ENCODE data around the gene TWNK. TPM values are rescaled to one million over a fixed set of nuclear protein-coding genes. Genes with fewer than 3 reads are reported as not detected.

TWNK gene
- total RNA-seq, 2 donors from 2014 or later = 5.3 to 16.6 TPM

DNA sequence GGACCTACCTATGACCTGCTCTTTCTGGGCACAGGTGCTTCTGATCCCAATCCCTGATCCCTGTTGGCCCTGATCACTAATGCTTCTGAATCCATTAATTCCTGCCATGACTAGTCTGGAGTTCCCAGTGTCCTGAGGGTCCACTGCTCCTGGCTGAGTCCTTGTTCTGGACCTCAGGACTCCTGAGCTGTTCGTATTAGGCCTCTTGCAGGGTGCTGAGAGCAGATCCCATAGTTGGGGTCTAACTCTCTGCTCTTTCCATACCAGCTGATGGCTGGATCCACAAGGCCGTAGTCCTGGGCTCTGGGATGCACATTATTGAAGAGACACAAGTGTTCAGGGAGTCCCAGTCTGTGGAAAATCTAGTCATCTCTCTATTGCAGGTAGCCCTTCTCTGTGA, 7.0 kb upstream of the TWNK start:
- Histone ChIP-seq H3K4me1 (ENCODE audit: control insufficient read depth in 1 of 2, low read depth in 2 of 2) (no peaks in the 10 kb centered on the region), H3K36me3 (peaks cover 6% of the 10 kb centered on the region), H3K27me3 (replicated peaks; ENCODE audit: insufficient read depth) (no peaks in the 10 kb centered on the region), H3K27ac (no peak overlapping the region), H3K9me3 (no peaks in the 10 kb centered on the region), H3K4me3 (no peak overlapping the region)
- no peak for DNase-seq (ENCODE audit: low spot score)
- no peak for ATAC-seq (ENCODE audit: insufficient number of reproducible peaks, low FRiP score, low read depth)
- TF ChIP-seq, protein P1, sequence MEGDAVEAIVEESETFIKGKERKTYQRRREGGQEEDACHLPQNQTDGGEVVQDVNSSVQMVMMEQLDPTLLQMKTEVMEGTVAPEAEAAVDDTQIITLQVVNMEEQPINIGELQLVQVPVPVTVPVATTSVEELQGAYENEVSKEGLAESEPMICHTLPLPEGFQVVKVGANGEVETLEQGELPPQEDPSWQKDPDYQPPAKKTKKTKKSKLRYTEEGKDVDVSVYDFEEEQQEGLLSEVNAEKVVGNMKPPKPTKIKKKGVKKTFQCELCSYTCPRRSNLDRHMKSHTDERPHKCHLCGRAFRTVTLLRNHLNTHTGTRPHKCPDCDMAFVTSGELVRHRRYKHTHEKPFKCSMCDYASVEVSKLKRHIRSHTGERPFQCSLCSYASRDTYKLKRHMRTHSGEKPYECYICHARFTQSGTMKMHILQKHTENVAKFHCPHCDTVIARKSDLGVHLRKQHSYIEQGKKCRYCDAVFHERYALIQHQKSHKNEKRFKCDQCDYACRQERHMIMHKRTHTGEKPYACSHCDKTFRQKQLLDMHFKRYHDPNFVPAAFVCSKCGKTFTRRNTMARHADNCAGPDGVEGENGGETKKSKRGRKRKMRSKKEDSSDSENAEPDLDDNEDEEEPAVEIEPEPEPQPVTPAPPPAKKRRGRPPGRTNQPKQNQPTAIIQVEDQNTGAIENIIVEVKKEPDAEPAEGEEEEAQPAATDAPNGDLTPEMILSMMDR (IDR thresholded peaks at IDR 0.05) = no peak

DNA sequence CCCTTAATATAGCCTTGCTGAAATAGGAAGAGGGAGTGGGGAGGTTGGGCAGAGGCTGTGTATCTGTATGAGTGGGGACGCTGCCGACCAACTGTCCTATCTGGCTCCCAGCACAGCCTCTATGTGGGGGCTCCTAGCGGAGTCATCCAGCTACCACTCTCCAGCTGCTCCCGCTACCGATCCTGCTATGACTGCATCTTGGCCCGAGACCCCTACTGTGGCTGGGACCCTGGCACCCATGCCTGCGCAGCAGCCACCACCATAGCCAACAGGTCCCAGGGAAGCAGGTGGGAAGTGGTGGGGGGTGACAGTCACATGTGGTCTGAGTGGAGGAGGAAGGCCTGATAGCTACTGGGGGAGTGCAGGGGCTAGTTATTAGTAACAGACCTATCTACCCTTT, 6.6 kb upstream of the TWNK start:
- H3K4me1 ChIP-seq (ENCODE audit: control insufficient read depth in 1 of 2, low read depth in 2 of 2) = peaks cover 0 to 1% of the 10 kb centered on the region in 2 donors
- DNase-seq (ENCODE audit: low spot score) (no peak), ATAC-seq (ENCODE audit: insufficient number of reproducible peaks, low FRiP score, low read depth) (no peak)
- no peaks in the 10 kb centered on the region for H3K9me3 ChIP-seq
- TF ChIP-seq, protein P1 (IDR thresholded peaks at IDR 0.05) = no peak
- no peak overlapping the region for H3K27ac ChIP-seq
- peaks cover 6% of the 10 kb centered on the region for H3K36me3 ChIP-seq
- H3K4me3 ChIP-seq = no peak overlapping the region
- no peaks in the 10 kb centered on the region for H3K27me3 ChIP-seq (replicated peaks; ENCODE audit: insufficient read depth)

DNA sequence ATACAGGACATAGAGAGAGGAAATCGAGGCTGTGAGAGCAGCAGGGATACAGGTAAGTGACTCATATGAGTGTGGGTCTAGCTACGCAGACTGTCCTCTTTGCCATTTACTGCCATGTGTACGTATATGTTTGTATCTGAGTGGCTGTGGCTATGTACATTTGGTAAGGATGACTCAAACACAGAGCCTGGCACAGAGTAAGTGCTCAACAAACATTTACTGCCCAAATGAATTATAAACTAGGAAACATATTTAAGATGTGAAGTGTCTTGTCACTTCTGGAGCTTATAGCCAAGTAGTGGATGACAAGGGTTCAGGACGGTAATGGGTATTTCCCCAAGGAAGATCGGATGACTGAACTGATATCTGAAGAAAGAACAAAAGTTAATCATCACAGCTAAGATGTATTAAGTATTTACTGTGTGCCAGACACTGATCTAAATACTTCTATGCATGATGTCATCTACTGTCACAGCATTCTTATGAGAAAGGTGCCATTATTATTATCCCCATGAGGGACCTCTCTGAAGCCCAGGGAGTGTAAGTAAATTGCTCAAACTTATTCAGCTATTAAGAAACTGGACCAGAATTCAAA, 6.1 kb upstream of the TWNK start:
- H3K27ac ChIP-seq = no peak overlapping the region
- H3K27me3 ChIP-seq (replicated peaks; ENCODE audit: insufficient read depth) = no peaks in the 10 kb centered on the region
- H3K36me3 ChIP-seq = peaks cover 6% of the 10 kb centered on the region
- ATAC-seq (ENCODE audit: insufficient number of reproducible peaks, low FRiP score, low read depth) (no peak), DNase-seq (ENCODE audit: low spot score) (no peak)
- H3K4me3 ChIP-seq = no peak overlapping the region
- H3K4me1 ChIP-seq (ENCODE audit: control insufficient read depth in 1 of 2, low read depth in 2 of 2) = peaks cover 2 to 7% of the 10 kb centered on the region in 2 donors
- TF ChIP-seq, protein P1 (IDR thresholded peaks at IDR 0.05) = no peak
- no peaks in the 10 kb centered on the region for H3K9me3 ChIP-seq

DNA sequence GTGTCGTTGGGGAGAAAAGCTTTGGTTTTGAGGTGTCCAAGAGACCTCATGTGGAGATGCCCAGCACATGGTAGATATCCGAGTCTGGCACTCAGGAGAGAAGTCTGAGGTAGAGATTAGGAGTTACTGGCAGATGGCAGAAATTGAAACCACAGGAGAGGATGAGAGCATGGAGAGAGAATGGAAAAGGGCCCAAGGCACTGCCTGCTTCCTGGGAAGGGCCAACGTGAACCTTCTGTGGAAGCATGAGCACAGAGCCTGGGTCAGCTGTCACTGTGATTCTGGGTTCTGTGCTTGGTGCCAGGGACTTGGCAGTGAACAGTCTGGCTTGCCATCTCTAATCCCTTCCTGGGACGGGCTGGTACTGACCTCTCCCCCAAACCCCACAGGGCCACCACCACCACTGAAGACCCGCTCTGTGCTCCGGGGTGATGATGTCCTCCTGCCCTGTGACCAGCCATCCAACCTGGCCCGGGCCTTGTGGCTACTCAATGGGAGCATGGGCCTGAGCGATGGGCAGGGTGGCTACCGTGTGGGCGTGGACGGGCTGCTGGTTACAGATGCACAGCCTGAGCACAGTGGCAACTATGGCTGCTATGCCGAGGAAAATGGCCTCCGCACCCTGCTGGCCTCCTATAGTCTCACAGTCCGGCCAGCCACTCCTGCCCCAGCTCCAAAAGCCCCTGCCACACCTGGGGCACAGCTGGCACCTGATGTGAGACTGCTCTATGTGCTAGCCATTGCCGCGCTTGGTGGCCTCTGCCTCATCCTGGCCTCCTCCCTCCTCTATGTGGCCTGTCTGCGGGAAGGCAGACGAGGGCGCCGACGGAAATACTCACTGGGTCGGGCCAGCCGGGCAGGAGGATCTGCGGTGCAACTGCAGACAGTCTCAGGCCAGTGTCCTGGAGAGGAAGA, 4.2 kb upstream of the TWNK start:
- TF ChIP-seq, protein P1 (IDR thresholded peaks at IDR 0.05) = no peak
- ATAC-seq (ENCODE audit: insufficient number of reproducible peaks, low FRiP score, low read depth) = no peak
- H3K4me3 ChIP-seq = no peak overlapping the region
- no peaks in the 10 kb centered on the region for H3K27me3 ChIP-seq (replicated peaks; ENCODE audit: insufficient read depth)
- peaks cover 13 to 20% of the 10 kb centered on the region in 2 donors for H3K4me1 ChIP-seq (ENCODE audit: control insufficient read depth in 1 of 2, low read depth in 2 of 2)
- H3K27ac ChIP-seq = no peak overlapping the region
- H3K36me3 ChIP-seq = peaks cover 6% of the 10 kb centered on the region
- no peak for DNase-seq (ENCODE audit: low spot score)
- no peaks in the 10 kb centered on the region for H3K9me3 ChIP-seq

DNA sequence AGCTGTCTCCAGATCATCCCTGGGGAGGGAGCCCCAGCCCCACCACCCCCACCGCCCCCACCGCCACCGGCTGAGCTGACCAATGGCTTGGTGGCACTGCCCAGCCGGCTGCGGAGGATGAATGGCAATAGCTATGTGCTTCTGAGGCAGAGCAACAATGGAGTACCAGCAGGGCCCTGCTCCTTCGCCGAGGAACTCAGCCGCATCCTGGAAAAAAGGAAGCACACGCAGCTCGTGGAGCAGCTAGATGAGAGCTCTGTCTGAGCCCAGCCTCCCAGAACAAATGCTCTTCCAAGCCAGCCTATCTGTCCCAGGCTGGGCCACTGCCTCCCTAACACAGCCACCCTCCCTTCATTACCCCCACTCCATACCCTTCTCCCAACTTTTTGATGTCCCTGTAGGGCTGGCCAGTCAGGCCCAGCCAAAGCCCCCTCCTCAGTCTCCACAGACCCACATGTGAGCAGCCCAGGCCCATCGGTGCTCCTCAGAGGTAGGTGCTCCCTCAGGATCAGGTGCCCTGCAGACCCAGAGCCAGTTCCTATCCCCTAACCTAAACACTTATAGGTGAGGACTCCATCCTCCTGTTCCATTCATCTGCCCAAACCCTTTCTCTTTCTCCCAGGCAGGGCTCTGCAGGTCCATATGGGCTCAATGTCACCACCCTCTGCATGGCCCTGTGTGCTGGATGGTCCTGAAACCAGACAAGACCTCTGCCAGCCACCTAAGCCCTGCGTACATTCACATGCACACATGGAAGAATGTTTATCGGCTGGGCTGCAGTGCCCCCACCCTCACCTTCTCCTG, 3.3 kb upstream of the TWNK start:
- H3K4me1 ChIP-seq (ENCODE audit: control insufficient read depth in 1 of 2, low read depth in 2 of 2) = peaks cover 17 to 24% of the 10 kb centered on the region in 2 donors
- no peaks in the 10 kb centered on the region for H3K27me3 ChIP-seq (replicated peaks; ENCODE audit: insufficient read depth)
- no peaks in the 10 kb centered on the region for H3K9me3 ChIP-seq
- no peak overlapping the region for H3K4me3 ChIP-seq
- ATAC-seq (ENCODE audit: insufficient number of reproducible peaks, low FRiP score, low read depth) (no peak), DNase-seq (ENCODE audit: low spot score) (no peak)
- H3K36me3 ChIP-seq = peaks cover 6% of the 10 kb centered on the region
- no peak overlapping the region for H3K27ac ChIP-seq
- TF ChIP-seq, protein P1 (IDR thresholded peaks at IDR 0.05) = no peak
